ENCODE data around the gene SENP2.
"Not testable (repeated sequence)": the region's sequence is repeated elsewhere in the genome, so short reads cannot be mapped to it uniquely, and the experiment has no call there.

SENP2 gene

GRCh38 chr3:185594073-185594472, 8.0 kb downstream of the SENP2 start:
- no peak for DNase-seq

- DNase-seq, result no peak
Observed at GRCh38 chr3:185595526-185595925, 9.4 kb downstream of the SENP2 start.

- DNase-seq, result no peak
Observed at GRCh38 chr3:185605566-185605965, 19.5 kb downstream of the SENP2 start.

DNA sequence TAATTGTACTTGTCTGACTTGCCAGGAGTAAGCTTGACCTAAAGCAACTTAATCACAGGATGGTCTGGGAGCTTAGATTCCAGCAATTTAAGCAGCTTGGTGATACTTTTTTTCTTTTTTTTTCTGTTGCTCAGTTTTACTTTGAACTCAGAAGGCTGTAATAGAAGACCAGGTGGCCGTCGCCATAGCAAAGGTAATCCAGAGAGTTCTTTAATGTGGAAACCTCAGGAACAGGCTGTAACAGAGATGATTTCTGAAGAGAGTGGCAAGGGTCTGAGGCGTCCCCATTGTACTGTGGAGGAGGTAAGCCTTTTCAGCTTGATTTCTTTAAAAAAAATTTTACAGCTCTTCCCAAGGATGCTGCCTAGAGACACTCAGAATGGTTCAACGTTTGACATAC, 20.1 kb downstream of the SENP2 start:
- DNase-seq, result no peak

DNA sequence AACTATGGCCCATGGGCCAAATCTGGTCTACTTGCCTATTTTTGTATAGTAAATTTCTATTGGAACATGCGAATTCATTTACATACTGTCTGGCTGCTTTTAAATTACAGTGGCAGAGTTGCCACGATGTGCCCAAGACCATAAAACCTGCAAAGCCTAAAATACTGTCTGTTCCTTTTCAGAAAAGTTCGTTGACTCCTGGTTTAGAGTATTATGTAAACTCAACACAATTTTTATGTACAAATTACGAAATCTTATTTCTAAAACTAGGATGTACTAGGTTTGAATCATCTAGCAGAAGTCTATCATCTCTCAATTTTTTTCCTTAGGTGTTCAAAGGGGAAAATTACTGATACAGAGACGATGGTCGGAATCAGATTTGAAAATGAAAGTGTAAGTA, 26.9 kb downstream of the SENP2 start:
- no peak for DNase-seq

DNA sequence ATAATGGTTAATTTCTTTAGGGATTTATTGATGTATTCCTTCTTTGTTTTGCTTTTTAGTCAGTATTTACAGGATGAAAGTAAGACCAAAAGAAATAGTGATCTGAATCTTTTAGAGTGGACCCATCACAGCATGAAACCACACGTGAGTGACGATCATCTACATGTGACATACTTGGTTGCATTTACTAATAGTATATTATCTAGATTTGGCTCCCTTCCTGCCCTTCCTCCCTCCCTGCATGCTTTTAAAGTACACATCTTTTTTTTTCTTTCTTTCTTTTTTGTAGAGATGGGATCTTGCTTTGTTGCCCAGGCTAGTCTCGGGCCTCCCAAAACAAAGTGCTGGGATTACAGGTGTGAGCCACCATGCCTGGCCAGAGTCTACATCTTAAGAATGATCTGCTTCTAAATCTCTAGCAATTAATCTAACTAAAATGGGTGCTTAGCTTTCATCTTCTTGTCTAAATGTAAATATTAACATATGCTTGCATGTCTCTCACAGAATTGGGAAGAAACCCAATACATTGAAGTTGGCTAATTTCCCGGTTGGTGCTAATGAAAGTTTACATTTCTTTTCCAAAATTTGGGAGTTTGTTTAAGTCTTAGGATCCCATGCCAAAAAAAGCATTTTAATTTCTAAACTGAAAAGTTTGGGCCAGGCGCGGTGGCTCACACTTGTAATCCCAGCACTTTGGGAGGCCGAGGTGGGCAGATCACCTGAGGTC, 38.0 kb downstream of the SENP2 start:
- no peak for DNase-seq

DNA sequence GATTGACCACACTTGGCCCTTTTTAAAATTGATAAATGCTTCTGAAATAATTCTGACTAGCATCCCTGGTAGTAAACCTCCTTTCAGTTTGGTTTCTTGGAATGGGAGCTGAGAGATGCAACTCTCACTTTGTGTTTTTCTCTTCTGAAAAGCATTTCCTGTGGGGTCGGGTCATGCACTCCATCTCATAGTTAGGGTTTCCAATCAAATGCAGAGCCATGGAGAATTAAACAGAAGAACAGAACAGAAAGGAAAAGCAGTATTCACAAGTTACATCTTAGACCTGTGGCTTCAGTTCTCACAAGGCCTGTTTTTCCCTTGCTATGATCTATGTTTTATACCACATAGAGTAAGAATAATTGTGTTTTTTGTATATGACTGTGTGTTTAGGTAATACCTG, 39.7 kb downstream of the SENP2 start:
- DNase-seq, result no peak

- no peak for DNase-seq
Observed at GRCh38 chr3:185629554-185630181, 43.6 kb downstream of the SENP2 start.

GRCh38 chr3:185630182-185630622, 44.1 kb downstream of the SENP2 start:
- no peak for DNase-seq

GRCh38 chr3:185631108-185631507, 45.0 kb downstream of the SENP2 start:
- DNase-seq, result no peak

DNA sequence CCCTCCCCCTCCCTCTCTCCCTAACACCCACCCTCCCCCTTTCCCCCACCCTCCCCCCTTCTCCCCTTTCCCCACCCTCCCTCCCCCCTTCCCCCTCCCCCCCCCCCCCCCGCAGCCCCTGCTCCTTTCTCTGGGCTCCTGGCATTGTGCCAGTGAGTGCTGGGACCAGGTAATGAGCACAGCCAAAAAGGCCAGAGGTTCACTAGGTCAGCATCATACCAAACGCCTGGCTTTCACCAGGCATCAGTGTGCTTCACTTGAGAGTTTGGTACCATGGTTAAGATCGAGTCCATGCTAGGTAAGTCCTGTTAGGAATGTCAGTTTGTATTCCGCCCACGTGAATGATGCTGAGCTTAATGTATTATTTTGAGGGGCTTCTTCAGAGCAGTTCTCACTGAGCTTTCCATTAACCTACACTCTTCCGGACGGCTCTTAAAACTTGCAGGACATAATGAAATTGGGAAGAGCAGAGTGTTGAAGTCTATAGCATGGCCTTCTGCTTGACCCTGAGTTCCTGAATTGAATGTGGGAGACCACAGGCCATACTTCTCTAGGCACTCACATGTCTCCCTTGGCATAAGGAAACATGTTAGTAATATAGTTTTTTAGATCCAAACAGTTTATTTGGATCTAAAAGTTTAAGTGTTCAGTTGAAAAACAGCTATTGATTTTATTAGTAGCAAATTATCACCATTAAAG, 45.6 kb downstream of the SENP2 start:
- DNase-seq, result no peak

- peak in 1 of 2 donors; percentile 5 for DNase-seq
Observed at GRCh38 chr3:185632996-185633395, 46.9 kb downstream of the SENP2 start.

DNA sequence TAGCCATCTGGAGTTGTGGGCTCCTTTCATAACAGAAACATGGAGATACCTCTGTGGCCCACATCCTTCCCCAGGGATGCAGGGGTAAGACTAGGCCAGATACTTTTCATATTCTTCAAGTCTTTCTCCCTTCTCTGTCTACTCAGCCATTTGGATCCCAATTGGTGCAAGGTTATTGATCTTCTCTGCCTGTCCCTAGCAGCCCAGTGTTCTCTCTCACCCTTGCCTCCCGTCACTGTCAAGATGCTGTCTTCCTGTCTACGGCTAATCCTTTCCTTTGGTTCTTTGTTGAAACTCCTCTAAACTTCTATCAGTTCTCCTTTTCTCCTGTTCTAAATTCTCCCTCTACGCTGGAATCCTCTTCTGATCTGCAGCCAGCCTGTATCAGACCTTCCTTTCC, 51.3 kb downstream of the SENP2 start:
- DNase-seq, result no peak

- not testable (repeated sequence) for DNase-seq
Observed at GRCh38 chr3:185638651-185639050, 52.6 kb downstream of the SENP2 start.

DNA sequence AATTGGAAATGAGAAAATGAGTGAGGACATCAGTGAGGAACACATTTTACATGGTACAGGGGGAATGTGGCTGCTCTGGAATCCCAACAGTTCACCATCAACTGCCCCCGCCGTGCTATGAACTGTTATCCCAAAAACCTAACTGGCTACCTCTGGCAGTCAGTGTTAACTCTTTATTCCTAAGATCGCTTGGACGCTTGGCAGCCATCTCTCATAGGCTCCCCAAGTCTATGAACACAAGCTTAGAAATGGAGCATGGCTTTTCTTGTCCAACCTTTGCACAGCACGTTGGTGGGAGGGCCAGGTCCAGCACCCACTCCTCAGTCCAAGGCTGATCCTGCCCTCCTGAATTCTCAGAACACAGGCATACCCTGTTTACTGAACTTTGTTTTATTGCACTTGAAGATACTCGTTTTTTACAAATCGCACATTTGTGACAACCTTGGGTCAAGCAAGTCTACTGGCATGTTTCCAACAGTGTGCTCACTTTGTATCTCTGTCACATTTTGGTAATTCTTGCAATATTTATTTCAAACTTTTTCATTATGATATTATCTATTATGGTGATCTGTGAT, 53.6 kb downstream of the SENP2 start:
- no peak for DNase-seq

GRCh38 chr3:185640308-185640707, 54.2 kb downstream of the SENP2 start:
- DNase-seq, result no peak

DNA sequence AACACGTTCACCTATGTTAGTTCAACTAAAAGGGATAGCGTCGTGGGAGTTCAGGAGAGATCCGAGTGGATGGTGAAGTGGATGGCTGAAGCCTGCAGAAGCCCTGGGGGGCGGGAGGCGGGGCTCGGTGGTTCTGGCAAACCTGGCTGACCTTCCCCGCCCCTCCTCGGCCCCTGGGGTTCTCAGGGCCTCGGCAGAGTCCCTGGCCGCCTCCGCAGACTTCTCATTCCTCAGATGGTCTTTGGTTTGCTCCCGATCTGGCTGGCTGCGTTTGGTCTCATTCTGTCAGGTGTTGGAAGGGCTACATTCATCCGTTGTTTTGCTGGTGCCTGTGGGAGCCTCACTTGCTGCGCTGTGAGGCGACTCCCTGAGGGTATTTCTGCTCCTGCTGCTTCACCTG, 59.1 kb downstream of the SENP2 start:
- not testable (repeated sequence) for DNase-seq

DNA sequence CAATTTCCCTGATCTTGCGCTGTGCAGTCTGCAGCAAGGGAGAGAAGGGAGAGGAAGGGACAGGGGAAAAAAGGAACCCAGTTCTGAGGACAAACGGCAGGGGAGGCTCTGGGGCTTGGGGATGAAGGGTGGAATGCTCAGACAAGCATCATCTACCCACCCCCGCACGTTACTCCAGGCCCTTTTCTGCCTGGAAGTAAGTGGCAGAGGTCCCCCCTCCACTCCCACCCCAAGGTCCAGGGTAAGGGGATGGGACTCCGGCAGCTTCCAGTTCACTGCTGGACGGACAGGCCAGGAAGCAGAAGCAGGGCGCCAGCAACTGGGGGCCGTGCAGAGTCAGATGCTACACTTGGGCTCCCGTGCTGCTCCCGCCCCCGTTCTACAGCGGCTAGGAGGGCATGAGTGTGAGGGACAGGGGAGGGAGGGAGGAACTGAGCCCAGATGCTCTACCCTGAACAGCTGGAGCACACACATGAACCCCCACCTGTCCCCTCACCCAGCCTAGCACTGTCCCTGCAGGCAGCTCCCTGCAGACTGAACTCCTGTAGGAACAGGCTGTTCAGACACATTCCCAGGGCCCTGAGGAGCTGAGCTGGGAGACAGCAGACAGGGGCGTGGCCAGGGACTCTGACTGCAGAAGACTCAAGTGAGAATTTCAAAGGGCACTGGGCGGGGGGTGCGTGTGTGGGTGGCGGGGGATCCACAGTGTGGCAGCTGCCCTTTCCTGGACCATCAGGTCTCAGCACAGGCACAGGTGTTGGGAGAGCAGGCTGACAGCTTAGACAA, 59.7 kb downstream of the SENP2 start:
- no peak for DNase-seq

DNA sequence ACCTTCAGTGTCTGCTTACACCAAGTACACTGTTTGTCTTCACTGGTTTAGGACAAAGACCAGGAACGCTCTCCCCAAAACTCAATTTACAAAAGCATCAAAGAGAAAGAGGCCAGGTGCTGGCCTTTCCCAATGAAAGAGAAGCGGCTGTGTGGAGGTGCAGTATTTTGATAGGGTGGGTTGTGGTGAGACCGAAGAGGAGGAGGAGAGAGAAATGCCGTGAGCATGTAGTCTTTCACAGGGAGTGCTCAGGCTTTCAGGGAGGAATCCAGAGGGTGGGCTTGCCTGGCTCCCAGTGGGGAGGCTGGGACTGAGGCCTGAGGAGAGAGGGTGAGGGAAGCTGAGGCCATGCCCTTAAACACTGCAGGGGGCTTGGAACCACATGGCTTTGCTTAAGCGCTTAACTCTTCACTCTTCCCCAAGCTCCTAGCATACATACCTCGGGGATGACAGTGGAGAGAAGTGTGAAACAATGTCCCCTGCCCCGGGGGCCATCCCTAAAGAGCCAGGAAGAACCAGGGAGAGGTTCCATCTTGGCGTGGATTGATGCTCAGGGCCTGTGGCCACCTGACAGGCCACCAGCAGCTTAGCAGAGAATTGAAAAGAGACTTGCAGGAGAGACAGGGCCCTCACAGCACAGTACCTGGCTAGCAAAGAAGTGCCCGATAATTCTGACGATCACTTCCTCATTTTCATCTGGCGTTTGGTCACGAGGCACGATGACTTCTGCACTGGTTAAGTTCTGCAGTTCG, 60.5 kb downstream of the SENP2 start:
- no peak for DNase-seq

DNA sequence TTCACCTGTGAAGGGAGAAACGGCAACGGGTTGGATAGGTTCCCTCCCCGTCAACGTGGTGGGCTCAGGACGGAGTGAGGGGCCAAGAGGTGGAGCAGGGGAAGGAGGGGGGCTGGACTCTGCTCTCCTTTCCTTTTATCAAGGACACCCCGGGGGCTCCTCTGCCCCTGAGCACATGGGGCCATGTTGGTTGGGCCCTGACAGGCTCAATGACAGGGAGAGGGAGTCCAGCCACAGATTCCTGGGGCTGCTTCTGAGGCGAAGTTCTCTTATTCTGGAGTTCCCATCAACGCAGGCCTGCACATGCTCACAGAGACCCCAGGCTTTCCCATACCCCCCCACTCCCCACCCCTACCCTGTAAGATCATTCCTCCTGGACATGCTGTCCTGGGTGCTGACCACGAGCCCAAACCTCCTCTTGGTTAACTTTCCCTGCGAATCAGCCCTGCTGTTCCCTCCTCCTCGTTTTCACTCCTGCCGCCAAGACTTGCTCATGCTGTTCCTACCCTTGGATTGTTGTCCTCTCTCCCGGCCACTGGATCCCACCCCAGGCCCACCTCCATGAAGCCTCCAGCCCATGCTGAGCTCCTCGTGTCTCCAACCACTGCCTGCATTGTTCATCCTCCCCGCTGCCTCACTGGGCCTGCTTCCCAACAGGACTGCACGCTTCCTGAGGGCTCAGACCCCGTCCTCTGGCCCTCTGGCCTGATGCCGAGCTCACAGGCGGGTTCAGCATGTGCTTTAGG, 61.2 kb downstream of the SENP2 start:
- no peak for DNase-seq

DNA sequence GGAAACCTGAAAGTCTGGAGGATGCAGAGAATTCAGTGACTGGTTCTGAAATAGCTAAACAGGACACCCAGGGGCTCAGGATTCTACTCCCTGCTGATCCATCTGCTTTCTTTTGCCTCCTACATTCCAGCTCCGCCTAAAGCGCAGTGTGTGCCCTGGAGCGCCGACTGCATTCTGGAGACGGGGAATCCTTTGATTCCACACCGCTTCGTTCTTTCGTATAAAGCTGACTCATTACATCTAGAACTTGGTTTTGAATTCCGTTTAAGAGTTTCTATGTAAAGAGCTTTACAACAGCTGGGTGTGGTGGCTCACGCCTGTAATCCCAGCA, 61.8 kb downstream of the SENP2 start:
- no peak for DNase-seq

DNA sequence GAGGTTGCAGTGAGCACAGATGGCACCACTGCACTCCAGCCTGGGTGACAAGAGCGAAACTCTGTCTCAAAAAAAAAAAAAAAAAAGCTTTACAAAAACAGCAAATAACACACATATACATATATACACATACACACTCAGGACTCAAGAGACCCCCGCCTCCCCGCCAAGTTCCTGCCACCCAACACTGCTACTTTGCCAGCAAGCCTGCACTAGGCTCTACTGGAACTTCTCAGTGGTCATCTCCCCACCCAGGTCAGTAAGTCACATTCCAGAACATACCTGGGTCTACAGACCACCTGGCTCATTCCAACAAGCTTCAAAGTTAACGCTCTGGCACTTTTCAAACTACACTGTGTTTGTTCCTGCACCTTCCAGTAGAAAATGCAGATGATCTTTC, 62.3 kb downstream of the SENP2 start:
- no peak for DNase-seq

Data from stimulated activated CD4-positive, alpha-beta T cell treated with anti-CD3 and anti-CD28 coated beads, Interleukin-2, amount 100 ng/mL, for 24 hours (primary cell).